ENCODE results near the gene PRKCG. TPM values are rescaled to one million over a fixed set of nuclear protein-coding genes. Genes with fewer than 3 reads are reported as not detected.

Gene PRKCG
- total RNA-seq, 1 experiment from 2014 or later = 0.84 TPM

GRCh38 chr19:53936029-53936428 is 54.0 kb downstream of the PRKCG start:
- BruUV-seq (replicated peaks) = no TSS peak
- no peaks in the 10 kb centered on the region for H3K9me3 ChIP-seq (ENCODE audit: low read depth, low read length, poor library complexity, severe bottlenecking)
- no peaks in the 10 kb centered on the region for H3K4me1 ChIP-seq (ENCODE audit: insufficient read depth, low read length, poor library complexity, severe bottlenecking)
- CTCF ChIA-PET = interaction anchor here (0.7 kb wide), 1 partner anchor 102 kb away, joined by 6 read pairs; no protein-coding TSS in a partner anchor
- TF ChIP-seq CTCF (conservative IDR thresholded peaks at IDR 0.05; ENCODE audit: low read depth, low read length) = no peak
- no peak for TF ChIP-seq EZH2 (IDR thresholded peaks at IDR 0.05; ENCODE audit: borderline replicate concordance, low read depth, low read length, poor library complexity, severe bottlenecking)
- POLR2A ChIA-PET (ENCODE audit: low non-redundant PET) = no interaction called here
- H3K27me3 ChIP-seq (replicated peaks; ENCODE audit: insufficient read depth, low read depth, low read length, poor library complexity) = no peaks in the 10 kb centered on the region
- no peak for DNase-seq (ENCODE audit: low spot score)
- H3K4me3 ChIP-seq (ENCODE audit: low read depth, low read length, poor library complexity, severe bottlenecking) = no peak overlapping the region
- H3K27ac ChIP-seq (ENCODE audit: low read depth, low read length, poor library complexity, severe bottlenecking) = no peak overlapping the region
- intact Hi-C loops (cut with micrococcal nuclease; ENCODE audit: unreplicated experiment) = no loop called here
- no peaks in the 10 kb centered on the region for H3K36me3 ChIP-seq (ENCODE audit: insufficient read depth, low read length, poor library complexity, severe bottlenecking)

- peak; percentile 59 for DNase-seq (ENCODE audit: low spot score)
Measured at GRCh38 chr19:53942001-53942786, 60.2 kb downstream of the PRKCG start.

DNA sequence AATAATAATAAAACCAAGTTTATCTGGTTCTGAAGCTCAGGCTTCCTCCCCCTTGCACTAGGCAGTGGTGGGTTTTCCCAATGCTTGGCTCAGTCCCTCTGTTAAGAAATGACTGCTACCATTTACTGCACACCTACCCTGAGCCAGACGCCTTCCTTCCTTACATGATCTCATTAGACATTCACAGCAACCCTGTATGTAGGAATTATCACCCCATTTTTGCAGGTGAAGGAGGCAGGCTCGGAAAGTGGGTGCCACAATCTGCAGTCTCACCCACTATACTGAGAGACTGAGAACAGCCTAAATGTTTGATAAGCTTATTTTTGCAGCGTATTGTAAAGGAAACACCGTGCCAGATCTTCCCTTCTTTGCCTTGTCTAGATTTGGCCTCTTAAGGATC is 62.4 kb downstream of the PRKCG start:
- no peak for TF ChIP-seq CTCF (conservative IDR thresholded peaks at IDR 0.05; ENCODE audit: low read depth, low read length)
- no peak for TF ChIP-seq EZH2 (IDR thresholded peaks at IDR 0.05; ENCODE audit: borderline replicate concordance, low read depth, low read length, poor library complexity, severe bottlenecking)
- ChIA-PET CTCF (no interaction called here), POLR2A (ENCODE audit: low non-redundant PET) (no interaction called here)
- no peaks in the 10 kb centered on the region for H3K36me3 ChIP-seq (ENCODE audit: insufficient read depth, low read length, poor library complexity, severe bottlenecking)
- no peak overlapping the region for H3K4me3 ChIP-seq (ENCODE audit: low read depth, low read length, poor library complexity, severe bottlenecking)
- intact Hi-C loops (cut with micrococcal nuclease; ENCODE audit: unreplicated experiment) = no loop called here
- no peak overlapping the region for H3K27ac ChIP-seq (ENCODE audit: low read depth, low read length, poor library complexity, severe bottlenecking)
- BruUV-seq (replicated peaks) = no TSS peak
- H3K4me1 ChIP-seq (ENCODE audit: insufficient read depth, low read length, poor library complexity, severe bottlenecking) = no peaks in the 10 kb centered on the region
- no peak for DNase-seq (ENCODE audit: low spot score)
- peaks cover 9% of the 10 kb centered on the region for H3K27me3 ChIP-seq (replicated peaks; ENCODE audit: insufficient read depth, low read depth, low read length, poor library complexity)
- no peaks in the 10 kb centered on the region for H3K9me3 ChIP-seq (ENCODE audit: low read depth, low read length, poor library complexity, severe bottlenecking)

More at GRCh38 chr19:53942001-53942786, 60.2 kb downstream of the PRKCG start:
- peaks cover 9% of the 10 kb centered on the region for H3K27me3 ChIP-seq (replicated peaks; ENCODE audit: insufficient read depth, low read depth, low read length, poor library complexity)
- no peaks in the 10 kb centered on the region for H3K36me3 ChIP-seq (ENCODE audit: insufficient read depth, low read length, poor library complexity, severe bottlenecking)
- POLR2A ChIA-PET (ENCODE audit: low non-redundant PET) = interaction anchor here (0.7 kb wide), 1 partner anchor 63 kb away, joined by 3 read pairs; no protein-coding TSS in a partner anchor
- H3K4me3 ChIP-seq (ENCODE audit: low read depth, low read length, poor library complexity, severe bottlenecking) = no peak overlapping the region
- H3K4me1 ChIP-seq (ENCODE audit: insufficient read depth, low read length, poor library complexity, severe bottlenecking) = no peaks in the 10 kb centered on the region
- no peak overlapping the region for H3K27ac ChIP-seq (ENCODE audit: low read depth, low read length, poor library complexity, severe bottlenecking)
- TF ChIP-seq CTCF (conservative IDR thresholded peaks at IDR 0.05; ENCODE audit: low read depth, low read length) = peak; percentile 49
- no peak for TF ChIP-seq EZH2 (IDR thresholded peaks at IDR 0.05; ENCODE audit: borderline replicate concordance, low read depth, low read length, poor library complexity, severe bottlenecking)
- H3K9me3 ChIP-seq (ENCODE audit: low read depth, low read length, poor library complexity, severe bottlenecking) = no peaks in the 10 kb centered on the region
- intact Hi-C loops (cut with micrococcal nuclease; ENCODE audit: unreplicated experiment) = no loop called here
- BruUV-seq (replicated peaks) = no TSS peak
- CTCF ChIA-PET = no interaction called here
